ENCODE measurements around the gene SH3RF3.

DNA sequence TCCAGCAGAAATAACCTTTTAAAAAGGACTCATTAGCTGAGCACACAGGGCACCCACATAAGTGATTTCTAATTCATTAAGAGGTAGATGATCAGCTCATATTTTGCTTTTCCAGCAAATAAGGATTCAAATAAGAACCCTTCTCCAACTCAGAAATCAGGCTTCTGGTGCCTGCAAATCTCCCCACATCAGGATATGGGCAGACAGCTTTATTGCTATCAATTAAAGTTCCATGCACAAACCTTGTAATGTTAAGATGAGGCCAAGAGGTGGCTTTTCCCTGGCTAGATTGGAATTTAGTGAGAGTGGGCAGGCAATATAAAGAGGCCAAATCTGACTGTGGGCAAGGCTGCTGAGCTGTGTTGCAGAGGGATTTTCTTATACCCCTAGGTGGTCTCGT, 193.6 kb downstream of the SH3RF3 start:
- TF ChIP-seq, protein P1, sequence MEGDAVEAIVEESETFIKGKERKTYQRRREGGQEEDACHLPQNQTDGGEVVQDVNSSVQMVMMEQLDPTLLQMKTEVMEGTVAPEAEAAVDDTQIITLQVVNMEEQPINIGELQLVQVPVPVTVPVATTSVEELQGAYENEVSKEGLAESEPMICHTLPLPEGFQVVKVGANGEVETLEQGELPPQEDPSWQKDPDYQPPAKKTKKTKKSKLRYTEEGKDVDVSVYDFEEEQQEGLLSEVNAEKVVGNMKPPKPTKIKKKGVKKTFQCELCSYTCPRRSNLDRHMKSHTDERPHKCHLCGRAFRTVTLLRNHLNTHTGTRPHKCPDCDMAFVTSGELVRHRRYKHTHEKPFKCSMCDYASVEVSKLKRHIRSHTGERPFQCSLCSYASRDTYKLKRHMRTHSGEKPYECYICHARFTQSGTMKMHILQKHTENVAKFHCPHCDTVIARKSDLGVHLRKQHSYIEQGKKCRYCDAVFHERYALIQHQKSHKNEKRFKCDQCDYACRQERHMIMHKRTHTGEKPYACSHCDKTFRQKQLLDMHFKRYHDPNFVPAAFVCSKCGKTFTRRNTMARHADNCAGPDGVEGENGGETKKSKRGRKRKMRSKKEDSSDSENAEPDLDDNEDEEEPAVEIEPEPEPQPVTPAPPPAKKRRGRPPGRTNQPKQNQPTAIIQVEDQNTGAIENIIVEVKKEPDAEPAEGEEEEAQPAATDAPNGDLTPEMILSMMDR (IDR thresholded peaks at IDR 0.05) = no peak
- TF ChIP-seq POLR2A (IDR thresholded peaks at IDR 0.05) = no peak
- no peak for TF ChIP-seq EP300 (IDR thresholded peaks at IDR 0.05)

Data from upper lobe of left lung (tissue), 4 donors.